Measurements from ENCODE around the gene ARIH1.
"Not testable (repeated sequence)": the region's sequence is repeated elsewhere in the genome, so short reads cannot be mapped to it uniquely, and the experiment has no call there.

The ARIH1 gene

GRCh38 chr15:72472992-72473610, 1.0 kb upstream of the ARIH1 start:
- in situ Hi-C loops (cut with HindIII; ENCODE audit: low sequenced_read_pairs): no loop called here

DNA sequence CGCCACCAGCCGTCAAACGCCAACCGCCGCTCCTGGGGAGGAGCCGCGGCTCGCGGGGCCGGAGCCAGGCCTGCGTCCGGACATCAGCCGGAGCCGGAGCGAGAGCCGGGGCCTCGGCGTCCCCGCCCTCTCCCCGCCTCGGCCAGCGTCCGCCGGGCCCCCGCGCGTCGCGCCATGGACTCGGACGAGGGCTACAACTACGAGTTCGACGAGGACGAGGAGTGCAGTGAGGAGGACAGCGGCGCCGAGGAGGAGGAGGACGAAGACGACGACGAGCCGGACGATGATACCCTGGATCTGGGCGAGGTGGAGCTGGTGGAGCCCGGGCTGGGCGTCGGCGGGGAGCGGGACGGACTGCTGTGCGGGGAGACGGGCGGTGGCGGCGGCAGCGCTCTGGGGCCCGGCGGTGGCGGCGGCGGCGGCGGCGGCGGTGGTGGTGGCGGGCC, 359 bp downstream of the ARIH1 start:
- DNase-seq (ENCODE audit: low read depth): no peak
- peak overlapping the region; percentile 91 for H3K4me3 ChIP-seq (ENCODE audit: low read depth, low read length)
- in situ Hi-C loops (cut with HindIII; ENCODE audit: low sequenced_read_pairs): no loop called here
- TF ChIP-seq, protein P1, sequence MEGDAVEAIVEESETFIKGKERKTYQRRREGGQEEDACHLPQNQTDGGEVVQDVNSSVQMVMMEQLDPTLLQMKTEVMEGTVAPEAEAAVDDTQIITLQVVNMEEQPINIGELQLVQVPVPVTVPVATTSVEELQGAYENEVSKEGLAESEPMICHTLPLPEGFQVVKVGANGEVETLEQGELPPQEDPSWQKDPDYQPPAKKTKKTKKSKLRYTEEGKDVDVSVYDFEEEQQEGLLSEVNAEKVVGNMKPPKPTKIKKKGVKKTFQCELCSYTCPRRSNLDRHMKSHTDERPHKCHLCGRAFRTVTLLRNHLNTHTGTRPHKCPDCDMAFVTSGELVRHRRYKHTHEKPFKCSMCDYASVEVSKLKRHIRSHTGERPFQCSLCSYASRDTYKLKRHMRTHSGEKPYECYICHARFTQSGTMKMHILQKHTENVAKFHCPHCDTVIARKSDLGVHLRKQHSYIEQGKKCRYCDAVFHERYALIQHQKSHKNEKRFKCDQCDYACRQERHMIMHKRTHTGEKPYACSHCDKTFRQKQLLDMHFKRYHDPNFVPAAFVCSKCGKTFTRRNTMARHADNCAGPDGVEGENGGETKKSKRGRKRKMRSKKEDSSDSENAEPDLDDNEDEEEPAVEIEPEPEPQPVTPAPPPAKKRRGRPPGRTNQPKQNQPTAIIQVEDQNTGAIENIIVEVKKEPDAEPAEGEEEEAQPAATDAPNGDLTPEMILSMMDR (IDR thresholded peaks at IDR 0.05; ENCODE audit: low read depth, low read length, missing control alignments): no peak

More at GRCh38 chr15:72472992-72473610, 1.0 kb upstream of the ARIH1 start:
- TF ChIP-seq, protein P1 (IDR thresholded peaks at IDR 0.05; ENCODE audit: low read depth, low read length, missing control alignments): peak; percentile 36
- H3K4me3 ChIP-seq (ENCODE audit: low read depth, low read length): peak overlapping the region; percentile 91
- DNase-seq (ENCODE audit: low read depth): no peak

- in situ Hi-C loops (cut with HindIII; ENCODE audit: low sequenced_read_pairs): no loop called here
- TF ChIP-seq, protein P1 (IDR thresholded peaks at IDR 0.05; ENCODE audit: low read depth, low read length, missing control alignments): no peak
- H3K4me3 ChIP-seq (ENCODE audit: low read depth, low read length): peak overlapping the region; percentile 91
- peak; percentile 50 for DNase-seq (ENCODE audit: low read depth)
Measured at GRCh38 chr15:72474912-72475628, 940 bp downstream of the ARIH1 start.

DNA sequence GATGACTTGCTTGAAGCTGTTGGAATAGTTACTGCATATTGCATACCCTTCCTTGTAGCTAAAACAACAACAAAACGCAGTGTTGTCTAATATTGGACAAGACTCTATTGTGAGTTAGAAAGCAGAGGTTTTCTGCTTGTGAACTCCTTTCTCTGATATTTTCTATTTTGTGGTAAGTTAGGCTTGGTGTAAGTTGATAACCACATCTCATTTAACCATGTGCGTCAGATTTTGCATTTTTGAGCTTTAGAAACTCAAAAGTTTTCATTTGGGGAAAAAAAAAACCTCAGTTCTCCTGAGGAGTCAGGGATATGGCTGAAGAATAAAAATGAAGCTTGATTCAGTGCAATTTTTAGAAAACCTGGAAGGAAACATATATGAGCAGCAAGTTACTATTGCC, 1.5 kb downstream of the ARIH1 start:
- H3K4me3 ChIP-seq (ENCODE audit: low read depth, low read length): peak overlapping the region; percentile 91
- TF ChIP-seq, protein P1 (IDR thresholded peaks at IDR 0.05; ENCODE audit: low read depth, low read length, missing control alignments): no peak
- in situ Hi-C loops (cut with HindIII; ENCODE audit: low sequenced_read_pairs): no loop called here
- DNase-seq (ENCODE audit: low read depth): no peak

DNA sequence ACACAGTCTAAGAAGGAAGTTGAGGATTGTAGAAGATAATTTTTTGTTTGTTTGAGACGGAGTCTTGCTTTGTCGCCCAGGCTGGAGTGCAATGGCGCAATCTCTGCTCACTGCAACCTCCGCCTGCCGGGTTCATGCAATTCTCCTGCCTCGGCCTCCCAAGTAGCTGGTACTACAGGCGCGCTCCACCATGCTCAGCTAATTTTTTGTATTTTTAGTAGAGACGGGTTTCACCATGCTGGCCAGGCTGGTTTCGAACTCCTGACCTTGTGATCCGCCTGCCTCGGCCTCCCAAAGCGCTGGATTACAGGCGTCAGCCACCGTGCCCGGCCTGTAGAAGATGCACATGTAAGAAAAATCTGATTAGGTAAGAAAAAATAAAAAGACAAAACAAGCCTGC, 2.2 kb downstream of the ARIH1 start:
- in situ Hi-C loops (cut with HindIII; ENCODE audit: low sequenced_read_pairs); DNase-seq (ENCODE audit: low read depth): not testable (repeated sequence)
- H3K4me3 ChIP-seq (ENCODE audit: low read depth, low read length): peak overlapping the region; percentile 91

DNA sequence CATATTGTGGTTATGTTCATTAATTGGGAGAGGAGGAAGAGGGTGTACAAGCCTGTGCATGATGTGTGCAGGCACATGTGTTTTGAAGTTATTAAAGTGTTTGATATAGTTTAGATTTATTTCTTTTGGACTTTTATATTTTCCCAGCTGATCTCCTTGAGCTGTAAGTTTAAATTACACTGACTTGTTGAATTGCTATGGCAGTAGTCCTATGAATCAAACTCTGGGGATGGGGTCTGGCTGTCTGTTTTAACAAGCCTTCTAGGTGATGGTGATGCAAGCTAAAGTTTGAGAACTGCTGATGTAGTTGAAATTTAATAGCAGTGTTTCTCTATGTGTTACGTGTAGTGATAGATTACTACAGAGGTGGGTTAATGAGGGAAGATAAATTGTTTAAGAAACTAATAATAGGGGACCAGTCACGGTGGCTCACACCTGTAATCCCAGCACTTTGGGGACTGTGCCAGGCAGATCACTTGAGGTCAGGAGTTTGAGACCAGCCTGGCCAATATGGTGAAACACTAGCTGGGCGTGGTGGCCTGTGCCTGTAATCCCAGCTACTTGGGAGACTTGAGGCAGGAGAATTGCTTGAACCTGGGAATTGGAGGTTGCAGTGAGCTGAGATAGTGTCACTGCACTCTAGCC, 7.0 kb downstream of the ARIH1 start:
- TF ChIP-seq, protein P1 (IDR thresholded peaks at IDR 0.05; ENCODE audit: low read depth, low read length, missing control alignments): no peak
- H3K4me3 ChIP-seq (ENCODE audit: low read depth, low read length): no peak overlapping the region
- no peak for DNase-seq (ENCODE audit: low read depth)
- in situ Hi-C loops (cut with HindIII; ENCODE audit: low sequenced_read_pairs): no loop called here

GRCh38 chr15:72482275-72482674, 8.1 kb downstream of the ARIH1 start:
- TF ChIP-seq, protein P1 (IDR thresholded peaks at IDR 0.05; ENCODE audit: low read depth, low read length, missing control alignments): no peak
- no peak overlapping the region for H3K4me3 ChIP-seq (ENCODE audit: low read depth, low read length)
- DNase-seq (ENCODE audit: low read depth): no peak
- in situ Hi-C loops (cut with HindIII; ENCODE audit: low sequenced_read_pairs): no loop called here

Measured in astrocyte of the cerebellum (primary cell).